PC-3 (cell line): ENCODE data around the gene IL1RAPL1.

ENCODE experiments used
- EZH2 ChIP-seq: fragments of 300-600 bp; sonication (generic); IDR thresholded peaks from one replicate; pipeline ENCODE4 v1.6.1; 2017; ENCODE audit warnings: antibody characterized with exemption, mild to moderate bottlenecking, low read length; ENCODE audit not compliant: unreplicated experiment
- EZH2phosphoT487 ChIP-seq: fragments of 300-600 bp; sonication (generic); IDR thresholded peaks from 2 replicates; pipeline ENCODE4 v1.6.1; 2018; ENCODE audit warnings: mild to moderate bottlenecking, antibody characterized with exemption, low read length, borderline replicate concordance
- TF ChIP-seq, protein P1 (sequence below): fragments of 300-600 bp; sonication (generic); conservative IDR thresholded peaks from 2 replicates; pipeline ENCODE4 v1.5.1; 2017; ENCODE audit warnings: antibody characterized with exemption, low read depth, mild to moderate bottlenecking, low read length

DNA sequence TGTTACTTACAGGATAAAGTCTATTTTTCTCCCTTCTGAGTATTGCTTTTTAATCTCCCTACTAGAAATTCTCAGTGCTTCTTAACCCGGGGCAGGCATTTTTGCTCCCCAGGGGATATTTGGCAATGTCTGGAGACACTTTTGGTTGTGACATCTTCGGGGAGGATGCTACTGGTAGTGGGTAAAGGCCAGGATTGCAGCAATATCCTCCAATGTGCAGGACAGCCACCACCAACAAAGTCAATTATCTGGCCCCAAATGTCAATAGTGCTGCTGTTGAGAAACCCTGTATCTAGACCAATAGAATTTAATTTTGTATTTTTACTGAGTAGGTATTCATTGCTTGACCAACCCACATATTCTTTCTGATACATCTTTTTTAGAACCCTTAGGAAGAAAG lies 958.6 kb downstream of the IL1RAPL1 start:
- TF ChIP-seq, protein P1, sequence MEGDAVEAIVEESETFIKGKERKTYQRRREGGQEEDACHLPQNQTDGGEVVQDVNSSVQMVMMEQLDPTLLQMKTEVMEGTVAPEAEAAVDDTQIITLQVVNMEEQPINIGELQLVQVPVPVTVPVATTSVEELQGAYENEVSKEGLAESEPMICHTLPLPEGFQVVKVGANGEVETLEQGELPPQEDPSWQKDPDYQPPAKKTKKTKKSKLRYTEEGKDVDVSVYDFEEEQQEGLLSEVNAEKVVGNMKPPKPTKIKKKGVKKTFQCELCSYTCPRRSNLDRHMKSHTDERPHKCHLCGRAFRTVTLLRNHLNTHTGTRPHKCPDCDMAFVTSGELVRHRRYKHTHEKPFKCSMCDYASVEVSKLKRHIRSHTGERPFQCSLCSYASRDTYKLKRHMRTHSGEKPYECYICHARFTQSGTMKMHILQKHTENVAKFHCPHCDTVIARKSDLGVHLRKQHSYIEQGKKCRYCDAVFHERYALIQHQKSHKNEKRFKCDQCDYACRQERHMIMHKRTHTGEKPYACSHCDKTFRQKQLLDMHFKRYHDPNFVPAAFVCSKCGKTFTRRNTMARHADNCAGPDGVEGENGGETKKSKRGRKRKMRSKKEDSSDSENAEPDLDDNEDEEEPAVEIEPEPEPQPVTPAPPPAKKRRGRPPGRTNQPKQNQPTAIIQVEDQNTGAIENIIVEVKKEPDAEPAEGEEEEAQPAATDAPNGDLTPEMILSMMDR = no peak
- TF ChIP-seq EZH2phosphoT487 (no peak), EZH2 (no peak)
